OCI-LY3 (cell line): ENCODE data around the gene DNMT1.

Source experiments
- H2AFZ ChIP-seq: fragments of 200-600, 300-600 bp; shearing (Covaris generic); 2 replicates; pipeline ENCODE4 v1.6.0; 2014; ENCODE audit warnings: antibody characterized with exemption, low read depth, low read length
- H3K27ac ChIP-seq: fragments of 200-600, 300-600 bp; sonication (generic); 2 replicates; pipeline ENCODE4 v1.5.1; 2014; ENCODE audit warnings: mild to moderate bottlenecking, low read length, moderate library complexity, mixed read lengths
- H3K27me3 ChIP-seq: fragments of 200-600, 300-600 bp; sonication (generic); 2 replicates; pipeline ENCODE4 v1.6.1; 2014; ENCODE audit warnings: low read depth, low read length, mixed read lengths
- H3K36me3 ChIP-seq: fragments of 200-600, 300-600 bp; sonication (generic); replicated peaks from 2 replicates; pipeline ENCODE3; 2014; ENCODE audit warnings: low read depth, low read length, mixed read lengths
- H3K4me1 ChIP-seq: fragments of 300-600, 200-600 bp; sonication (generic); 2 replicates; pipeline ENCODE4 v1.6.1; 2014; ENCODE audit warnings: low read length, mixed read lengths
- H3K4me2 ChIP-seq: fragments of 200-600, 300-600 bp; sonication (generic); 2 replicates; pipeline ENCODE4 v1.6.1; 2014; ENCODE audit warnings: low read length, mixed read lengths
- H3K4me3 ChIP-seq: fragments of 300-600, 200-600 bp; sonication (generic); 2 replicates; pipeline ENCODE4 v1.5.1; 2014; ENCODE audit warnings: antibody characterized with exemption, mild to moderate bottlenecking, low read length, moderate library complexity
- H3K79me2 ChIP-seq: fragments of 300-600, 200-600 bp; shearing (Covaris generic); 2 replicates; pipeline ENCODE4 v1.6.1; 2014; ENCODE audit warnings: mild to moderate bottlenecking, low read length, mixed read lengths
- H3K9ac ChIP-seq: fragments of 300-600, 200-600 bp; shearing (Covaris generic); 2 replicates; pipeline ENCODE4 v1.6.0; 2014; ENCODE audit warnings: mild to moderate bottlenecking, low read length, moderate library complexity
- H3K9me3 ChIP-seq: fragments of 200-600, 300-600 bp; shearing (Covaris generic); 2 replicates; pipeline ENCODE4 v1.6.1; 2014; ENCODE audit warnings: low read length, mixed read lengths; ENCODE audit not compliant: insufficient read depth
- H4K20me1 ChIP-seq: fragments of 200-600, 300-600 bp; sonication (generic); 2 replicates; pipeline ENCODE4 v1.6.1; 2016; ENCODE audit warnings: low read length, mixed read lengths; ENCODE audit not compliant: insufficient read depth
- EZH2phosphoT487 ChIP-seq: fragments of 200-600 bp; shearing (Covaris generic); IDR thresholded peaks from 2 replicates; pipeline ENCODE4 v1.6.1; 2018; ENCODE audit warnings: antibody characterized with exemption, mixed run types, low read depth
- TF ChIP-seq, protein P1 (sequence below): fragments of 200-600, 300-600 bp; sonication (generic); IDR thresholded peaks from 2 replicates; pipeline ENCODE4 v1.5.1; 2014; ENCODE audit warnings: antibody characterized with exemption, low read length, low read depth

DNMT1 gene

DNA sequence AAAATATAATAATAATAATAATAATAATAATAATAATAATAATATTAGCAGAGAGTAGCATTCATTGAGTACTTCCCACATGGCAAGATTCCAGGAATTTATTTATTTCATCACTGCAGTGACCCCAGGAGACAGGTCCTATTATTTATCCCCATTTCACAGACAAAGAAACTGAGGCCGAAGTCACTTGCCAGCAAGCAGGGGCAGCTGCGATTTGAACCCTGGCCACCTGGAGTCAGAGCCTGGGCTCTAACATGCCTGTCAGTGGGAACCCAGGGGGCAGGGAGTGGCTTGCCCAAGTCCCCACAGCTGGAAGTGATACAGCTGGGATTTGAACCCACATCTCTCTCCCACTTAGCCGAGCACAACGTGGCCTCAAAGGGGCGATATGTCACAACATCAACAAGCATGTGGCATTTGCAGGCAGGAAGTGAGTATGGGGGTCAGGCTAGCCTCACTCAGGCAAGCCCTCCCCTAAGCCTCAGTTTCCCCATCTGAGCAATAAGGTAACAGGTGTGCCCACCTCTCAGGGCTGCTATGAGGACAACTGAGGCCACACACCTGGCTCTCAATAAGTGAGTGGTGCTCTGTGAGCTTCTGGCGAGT, 105.7 kb downstream of the DNMT1 start:
- H3K4me2 ChIP-seq = no peak overlapping the region
- H3K9me3 ChIP-seq = no peaks in the 10 kb centered on the region
- H4K20me1 ChIP-seq = no peaks in the 10 kb centered on the region
- peaks cover 13% of the 10 kb centered on the region; the same call in 1 of the 2 replicates for H3K79me2 ChIP-seq
- no peaks in the 10 kb centered on the region for H3K27me3 ChIP-seq
- peaks cover 9% of the 10 kb centered on the region for H3K4me1 ChIP-seq
- TF ChIP-seq EZH2phosphoT487 = no peak
- TF ChIP-seq, protein P1, sequence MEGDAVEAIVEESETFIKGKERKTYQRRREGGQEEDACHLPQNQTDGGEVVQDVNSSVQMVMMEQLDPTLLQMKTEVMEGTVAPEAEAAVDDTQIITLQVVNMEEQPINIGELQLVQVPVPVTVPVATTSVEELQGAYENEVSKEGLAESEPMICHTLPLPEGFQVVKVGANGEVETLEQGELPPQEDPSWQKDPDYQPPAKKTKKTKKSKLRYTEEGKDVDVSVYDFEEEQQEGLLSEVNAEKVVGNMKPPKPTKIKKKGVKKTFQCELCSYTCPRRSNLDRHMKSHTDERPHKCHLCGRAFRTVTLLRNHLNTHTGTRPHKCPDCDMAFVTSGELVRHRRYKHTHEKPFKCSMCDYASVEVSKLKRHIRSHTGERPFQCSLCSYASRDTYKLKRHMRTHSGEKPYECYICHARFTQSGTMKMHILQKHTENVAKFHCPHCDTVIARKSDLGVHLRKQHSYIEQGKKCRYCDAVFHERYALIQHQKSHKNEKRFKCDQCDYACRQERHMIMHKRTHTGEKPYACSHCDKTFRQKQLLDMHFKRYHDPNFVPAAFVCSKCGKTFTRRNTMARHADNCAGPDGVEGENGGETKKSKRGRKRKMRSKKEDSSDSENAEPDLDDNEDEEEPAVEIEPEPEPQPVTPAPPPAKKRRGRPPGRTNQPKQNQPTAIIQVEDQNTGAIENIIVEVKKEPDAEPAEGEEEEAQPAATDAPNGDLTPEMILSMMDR = no peak
- H2AFZ ChIP-seq = no peak overlapping the region
- H3K27ac ChIP-seq = no peak overlapping the region
- no peak overlapping the region for H3K4me3 ChIP-seq
- H3K9ac ChIP-seq = no peak overlapping the region
- H3K36me3 ChIP-seq = peaks cover 18% of the 10 kb centered on the region

DNA sequence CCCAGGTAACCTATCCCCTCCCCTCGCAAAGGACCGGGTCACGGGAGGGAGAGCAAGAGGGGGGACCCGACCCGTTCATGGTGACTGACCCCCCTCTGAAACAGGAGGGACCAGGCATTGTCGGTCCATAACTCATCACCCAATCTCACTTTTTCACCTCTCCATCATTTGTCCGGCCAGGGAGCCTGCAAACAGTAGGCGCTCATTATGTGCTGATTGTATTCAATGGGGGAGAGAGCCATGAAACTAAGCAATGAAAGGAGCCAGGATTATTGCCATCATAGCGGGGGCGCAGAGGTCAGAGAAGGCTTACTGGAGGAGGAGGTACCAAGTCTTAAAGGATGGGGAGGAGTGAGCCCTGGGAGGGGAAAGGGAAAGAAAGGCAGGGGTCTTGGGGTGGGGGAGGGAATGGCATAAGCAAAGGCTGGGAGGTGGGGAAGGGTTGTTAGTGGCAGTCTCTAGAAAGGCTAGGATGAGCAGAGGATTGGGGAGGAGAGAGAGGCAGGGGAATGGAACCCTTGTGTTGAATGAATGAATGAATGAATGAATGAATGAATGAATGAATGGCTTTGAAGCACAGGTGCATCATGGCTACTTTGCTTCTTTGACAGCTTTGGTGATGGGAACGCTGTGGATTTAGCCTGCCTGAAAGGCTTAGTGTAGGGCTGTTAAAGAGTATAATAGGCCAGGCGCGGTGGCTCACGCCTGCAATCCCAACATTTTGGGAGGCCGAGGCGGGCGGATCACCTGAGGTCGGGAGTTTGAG, 107.3 kb downstream of the DNMT1 start:
- Histone ChIP-seq H3K36me3 (peaks cover 14% of the 10 kb centered on the region), H3K9ac (peak overlapping the region; percentile 90), H3K4me3 (peak overlapping the region; percentile 91), H3K79me2 (peaks cover 13% of the 10 kb centered on the region; the same call in 1 of the 2 replicates), H3K27me3 (no peaks in the 10 kb centered on the region), H2AFZ (no peak overlapping the region), H3K4me1 (peaks cover 9% of the 10 kb centered on the region), H4K20me1 (no peaks in the 10 kb centered on the region), H3K9me3 (no peaks in the 10 kb centered on the region), H3K27ac (no peak overlapping the region), H3K4me2 (peak overlapping the region; percentile 86)
- TF ChIP-seq, protein P1 = no peak
- no peak for TF ChIP-seq EZH2phosphoT487

DNA sequence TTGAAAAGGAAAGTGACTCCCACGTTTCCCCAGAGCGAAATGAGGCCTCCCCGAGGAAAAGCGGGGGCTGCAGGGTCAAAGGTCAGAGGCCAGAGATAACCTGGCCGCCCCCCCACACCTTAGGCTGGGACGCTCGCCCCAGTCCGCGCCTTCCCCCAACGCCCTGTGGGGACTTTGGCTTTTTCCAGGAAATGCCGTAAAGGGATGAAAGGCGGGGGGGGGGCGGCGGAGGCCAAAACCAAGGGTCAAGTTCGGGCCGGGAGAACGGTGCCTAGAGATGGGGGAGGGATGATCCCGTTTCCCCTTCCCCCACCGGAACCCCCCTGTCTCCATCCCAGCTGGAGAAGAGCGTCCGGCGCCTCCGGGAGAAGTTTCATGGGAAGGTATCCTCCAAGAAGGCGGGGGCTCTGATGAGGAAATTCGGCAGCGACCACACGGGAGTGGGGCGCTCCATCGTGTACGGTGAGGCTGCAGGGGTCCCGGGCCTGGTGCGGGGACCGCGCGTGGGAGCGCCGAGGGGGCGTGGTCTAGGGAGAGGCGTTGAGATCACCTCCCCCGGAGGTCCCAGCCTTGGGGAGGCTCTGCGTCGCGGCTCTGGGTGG, 108.1 kb downstream of the DNMT1 start:
- TF ChIP-seq, protein P1 = no peak
- no peak for TF ChIP-seq EZH2phosphoT487

More for the DNA sequence above, 108.1 kb downstream of the DNMT1 start:
- Histone ChIP-seq H3K4me1 (peaks cover 9% of the 10 kb centered on the region), H3K4me2 (peak overlapping the region; percentile 86), H3K4me3 (peak overlapping the region; percentile 91), H3K27me3 (no peaks in the 10 kb centered on the region), H3K79me2 (peaks cover 13% of the 10 kb centered on the region; the same call in 1 of the 2 replicates), H3K9me3 (no peaks in the 10 kb centered on the region), H3K36me3 (peaks cover 7% of the 10 kb centered on the region), H4K20me1 (no peaks in the 10 kb centered on the region), H3K9ac (peak overlapping the region; percentile 90), H2AFZ (peak overlapping the region; percentile 82; the same call in 1 of the 2 replicates), H3K27ac (peak overlapping the region; percentile 21; the same call in 1 of the 2 replicates)
